ENCODE data around the gene IER5. TPM values are rescaled to one million over a fixed set of nuclear protein-coding genes. Genes with fewer than 3 reads are reported as not detected.
A peak's percentile ranks its signal among the peaks of the same experiment; 100 is the strongest.

Gene IER5
- polyA plus RNA-seq, 2 of the 4 experiments (the other 2 are of a cell fraction) = 26.8 to 40.2 TPM

- peak; percentile 83; the same call in 1 of the 2 replicates for TF ChIP-seq E2F6 (IDR thresholded peaks at IDR 0.05; ENCODE audit: borderline replicate concordance, low read depth)
- peak; percentile 63; the same call in 1 of the 2 replicates for TF ChIP-seq RFX5 (IDR thresholded peaks at IDR 0.05)
Observed at GRCh38 chr1:181088079-181089016, at the start of gene IER5 (continued).

- H3K4me3 ChIP-seq = no peak overlapping the region
- 82% methylated on average over 3 of the region's 3 CpGs for WGBS (ENCODE audit: missing lambda C conversion rate)
- ATAC-seq (no peak), FAIRE-seq (no peak), DNase-seq (ENCODE audit: low read depth in 1 of 2, low spot score in 1 of 2) (no peak)
- no peak for TF ChIP-seq MAFK (IDR thresholded peaks at IDR 0.05; ENCODE audit: partially characterized antibody)
- TF ChIP-seq BHLHE40 (IDR thresholded peaks at IDR 0.05; ENCODE audit: low read depth, low read length) = no peak
- TF ChIP-seq RCOR1 (IDR thresholded peaks at IDR 0.05; ENCODE audit: low read depth, low read length) = no peak
- TF ChIP-seq SREBF2 (IDR thresholded peaks at IDR 0.05) = no peak
- TF ChIP-seq NR3C1 (IDR thresholded peaks at IDR 0.05) = no peak
- TF ChIP-seq JUNB (IDR thresholded peaks at IDR 0.05) = no peak
- TF ChIP-seq HMGXB4 (CRISPR knock-in tag; IDR thresholded peaks at IDR 0.05; ENCODE audit: borderline replicate concordance) = no peak
- TF ChIP-seq HEYL (CRISPR knock-in tag; IDR thresholded peaks at IDR 0.05) = no peak
- TF ChIP-seq TFCP2L1 (CRISPR knock-in tag; IDR thresholded peaks at IDR 0.05) = no peak
- TF ChIP-seq HES2 (IDR thresholded peaks at IDR 0.05) = no peak
- no peak for TF ChIP-seq ELK1 (IDR thresholded peaks at IDR 0.05; ENCODE audit: low read depth, low read length)
- no peak for TF ChIP-seq ZC3H11A (IDR thresholded peaks at IDR 0.05)
- TF ChIP-seq HOXA7 (CRISPR knock-in tag; IDR thresholded peaks at IDR 0.05) = no peak
- ChIA-PET POLR2A (interaction anchor here (0.7 kb wide), 1 partner anchor 57 kb away, joined by 4 read pairs; no protein-coding TSS in a partner anchor), CTCF (interaction anchor here (4.4 kb wide), 1 partner anchor 102 kb away, joined by 55 read pairs; no protein-coding TSS in a partner anchor)
- H3K9me3 ChIP-seq = no peaks in the 10 kb centered on the region
- no peak overlapping the region for H3K4me2 ChIP-seq
- H3K27ac ChIP-seq = 0 out of 6 replicates have a peak overlapping the region, but pooled peaks of 1 of the 2 experiments have one; percentile 14
- H3K4me1 ChIP-seq = peaks cover 28% of the 10 kb centered on the region
Observed at GRCh38 chr1:181040284-181040865, 48.1 kb upstream of the IER5 start.

GRCh38 chr1:181043025-181043888, 45.2 kb upstream of the IER5 start:
- no peak for FAIRE-seq
- POLR2A ChIA-PET = interaction anchor here (0.6 to 1.9 kb wide), 6 partner anchors 18 to 62 kb away, joined by 3 to 8 read pairs (median 3); no protein-coding TSS in a partner anchor

More at GRCh38 chr1:181043025-181043888, 45.2 kb upstream of the IER5 start:
- ATAC-seq = peak in 1 of 2 experiments; percentile 16; a peak in 4 of 6 replicates
- H3K4me3 ChIP-seq = no peak overlapping the region
- peak overlapping the region; percentile 48 for H3K4me2 ChIP-seq
- CTCF ChIA-PET = interaction anchor here (0.7 to 5.1 kb wide), 8 partner anchors 19 to 326 kb away, joined by 3 to 26 read pairs (median 3); no protein-coding TSS in a partner anchor
- WGBS (ENCODE audit: missing lambda C conversion rate) = 60% methylated on average over 5 of the region's 5 CpGs
- H3K4me1 ChIP-seq = peaks cover 28% of the 10 kb centered on the region
- no peak for TF ChIP-seq PBX3 (IDR thresholded peaks at IDR 0.05)
- no peak for TF ChIP-seq ZNF302 (CRISPR knock-in tag; IDR thresholded peaks at IDR 0.05)
- TF ChIP-seq HMGXB4 (CRISPR knock-in tag; IDR thresholded peaks at IDR 0.05; ENCODE audit: borderline replicate concordance) = no peak
- peak; percentile 72 to 73 for TF ChIP-seq CEBPB (IDR thresholded peaks at IDR 0.05)
- no peak for TF ChIP-seq JUN (IDR thresholded peaks at IDR 0.05)
- no peak for TF ChIP-seq RFX5 (IDR thresholded peaks at IDR 0.05)
- H3K9me3 ChIP-seq = no peaks in the 10 kb centered on the region
- peak overlapping the region; percentile 16 to 76 for H3K27ac ChIP-seq
- DNase-seq (ENCODE audit: low read depth in 1 of 2, low spot score in 1 of 2) = peak in 1 of 2 experiments; percentile 47
